Stimulated activated CD4-positive, alpha-beta T cell treated with anti-CD3 and anti-CD28 coated beads, Interleukin-15, amount 100 ng/mL, for 24 hours (primary cell): ENCODE measurements around the gene EFHC1.

ENCODE experiments used
- DNase-seq: peaks from one replicate; pipeline ENCODE4 v3.0.0-alpha.2; 2020

EFHC1 gene

DNA sequence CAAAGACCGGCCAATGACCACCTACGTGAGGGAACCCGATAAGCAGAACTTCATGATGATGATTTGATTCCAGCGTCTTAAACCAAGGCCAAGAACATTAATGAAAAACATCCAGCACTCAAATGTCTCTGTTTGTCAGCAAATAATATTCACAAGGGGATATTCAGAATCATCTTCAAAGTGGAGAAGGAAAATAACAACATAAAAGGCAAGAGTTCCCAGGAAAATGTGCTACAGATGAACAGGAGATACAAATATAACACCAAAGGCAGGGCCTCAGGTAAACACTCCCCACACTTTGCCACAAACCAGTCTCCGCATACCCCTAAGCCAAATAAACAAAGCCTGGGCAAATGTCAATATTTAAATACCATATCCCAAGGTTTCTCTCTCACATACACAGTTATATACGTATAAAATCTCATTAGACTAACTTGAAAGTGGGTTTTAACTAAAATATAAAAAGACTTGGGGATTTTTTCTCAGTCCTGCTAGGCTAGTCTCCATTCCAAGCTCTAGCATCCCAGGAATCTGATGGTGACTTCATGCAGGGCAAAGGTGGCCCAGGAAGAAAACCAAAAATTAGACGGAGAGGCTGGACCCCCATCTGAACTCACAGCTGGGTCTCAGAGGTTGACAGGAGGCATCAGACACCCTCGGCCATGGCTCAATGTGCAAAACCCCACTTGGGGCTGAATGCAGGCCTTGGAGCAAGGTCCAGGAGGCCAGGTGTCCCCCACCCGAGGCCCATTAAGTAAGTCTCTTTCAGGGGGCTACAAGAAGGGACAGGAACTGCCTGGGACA is 124.7 kb downstream of the EFHC1 start:
- no peak for DNase-seq

DNA sequence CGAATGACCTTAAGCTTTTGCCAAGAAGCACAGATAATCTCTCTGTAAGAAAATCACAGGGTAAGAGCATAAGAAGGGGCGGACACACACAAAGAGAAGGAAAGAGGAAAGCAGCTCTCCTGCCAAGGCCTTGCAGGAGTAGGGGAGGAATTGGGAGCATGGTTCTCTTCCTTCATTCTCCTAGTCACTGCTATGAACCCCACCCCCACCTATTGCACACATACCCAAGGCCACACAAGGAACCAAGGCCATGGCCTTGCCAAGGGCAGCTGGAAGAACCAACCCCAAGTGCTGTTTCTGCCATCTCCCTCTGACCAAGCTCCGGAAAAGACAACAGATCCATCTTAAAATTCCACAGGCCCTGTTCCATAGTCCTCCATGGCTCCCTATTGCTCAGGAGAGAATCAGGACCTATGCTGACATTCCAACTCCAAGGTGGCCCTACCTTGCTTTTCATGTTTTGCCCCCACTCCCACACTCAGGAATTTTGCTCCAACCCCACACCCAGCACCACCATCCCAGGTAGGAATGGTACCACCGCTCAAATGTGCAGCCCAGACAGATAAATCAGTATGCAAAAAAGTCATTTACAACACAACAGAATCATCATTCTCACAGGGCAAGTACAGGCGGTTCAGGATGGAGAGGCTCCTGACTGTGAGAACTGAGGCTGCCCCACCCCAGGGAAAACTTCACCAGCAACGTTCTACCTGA is 125.4 kb downstream of the EFHC1 start:
- no peak for DNase-seq

DNA sequence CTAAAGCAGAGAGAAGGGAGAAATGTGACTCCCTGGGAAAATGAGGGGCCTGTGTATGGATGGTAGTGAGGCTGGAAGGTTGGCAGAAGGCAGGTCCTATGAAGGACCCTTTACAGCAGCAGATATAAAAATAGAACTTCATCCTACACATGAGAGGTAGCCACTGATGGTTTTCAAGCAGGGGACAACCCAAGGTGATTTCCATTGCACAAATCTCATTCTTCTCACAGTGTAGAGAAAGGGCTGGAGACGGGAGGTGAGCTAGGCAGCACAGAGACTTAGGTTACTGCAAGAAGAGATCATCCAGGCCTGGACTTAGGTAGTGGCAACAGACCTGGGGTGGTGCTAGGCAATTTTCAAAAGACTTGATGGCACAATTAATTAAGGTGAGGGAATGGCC is 126.0 kb downstream of the EFHC1 start:
- no peak for DNase-seq

DNA sequence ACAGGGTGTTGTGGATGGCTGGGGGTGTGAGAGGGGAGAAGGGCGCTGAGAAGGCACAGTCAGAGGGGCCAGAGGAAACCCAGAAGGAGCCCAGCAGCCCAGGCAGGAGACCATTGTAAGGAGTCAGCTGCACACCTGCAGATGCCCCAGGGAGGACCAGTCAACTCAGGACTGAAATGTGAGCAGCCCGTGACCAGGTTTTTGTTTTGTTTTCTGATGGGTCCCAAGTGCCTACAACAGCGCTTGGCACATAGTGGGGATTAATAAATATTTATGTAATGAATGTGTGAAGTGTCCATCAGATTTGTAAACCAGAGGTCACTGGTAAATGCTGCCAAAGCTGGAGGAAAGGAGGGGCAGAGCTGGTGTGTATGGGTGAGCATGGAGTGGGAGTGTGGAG is 126.5 kb downstream of the EFHC1 start:
- DNase-seq: no peak

DNA sequence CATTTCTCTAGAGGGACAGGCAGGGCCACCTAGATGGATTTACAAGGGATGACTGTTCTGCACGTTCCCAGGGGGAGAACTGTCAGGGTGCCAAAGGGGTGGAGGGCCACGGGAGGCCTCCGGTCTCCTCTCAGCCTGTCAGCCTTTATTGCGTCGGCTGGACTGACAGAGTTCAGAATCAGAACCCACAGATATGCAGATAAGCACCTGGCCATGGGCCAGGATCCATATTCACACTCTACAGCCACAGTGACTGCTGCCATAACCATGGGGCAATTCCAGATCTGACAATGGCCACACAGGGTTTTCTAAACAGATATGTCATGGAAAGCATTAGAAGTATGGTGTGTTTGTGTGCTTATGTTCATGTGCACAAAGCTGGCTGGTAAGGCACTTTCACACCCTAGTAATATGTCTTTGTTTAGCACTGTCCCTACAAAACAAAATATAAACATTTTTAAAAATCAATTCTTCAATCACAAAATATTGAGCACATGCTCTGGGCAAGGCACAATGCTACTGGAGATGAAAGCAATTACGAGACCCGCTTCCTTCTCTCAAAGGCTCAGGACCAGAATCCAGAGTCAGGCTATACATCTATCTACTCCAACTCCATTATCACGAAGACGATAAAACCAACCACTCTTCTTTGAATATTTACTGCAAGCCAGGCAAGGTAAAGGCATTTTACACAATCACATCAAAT is 127.7 kb downstream of the EFHC1 start:
- no peak for DNase-seq

DNA sequence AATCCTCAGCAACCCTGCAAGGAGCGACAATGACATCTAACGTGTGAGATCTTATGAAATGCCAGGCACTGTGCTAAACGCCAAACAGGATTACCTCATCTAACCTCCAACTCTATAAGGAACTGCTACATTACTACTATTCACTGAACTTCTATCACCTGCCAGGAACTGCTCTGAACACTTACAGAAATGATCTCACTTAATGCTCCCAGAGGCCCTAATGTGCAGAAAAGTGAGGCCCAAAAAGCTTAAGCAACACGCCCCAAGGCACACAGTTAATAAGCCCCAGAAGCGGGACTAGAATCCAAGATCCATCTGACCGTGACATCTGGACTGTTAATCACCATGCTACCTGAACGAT is 128.2 kb downstream of the EFHC1 start:
- DNase-seq: no peak

DNA sequence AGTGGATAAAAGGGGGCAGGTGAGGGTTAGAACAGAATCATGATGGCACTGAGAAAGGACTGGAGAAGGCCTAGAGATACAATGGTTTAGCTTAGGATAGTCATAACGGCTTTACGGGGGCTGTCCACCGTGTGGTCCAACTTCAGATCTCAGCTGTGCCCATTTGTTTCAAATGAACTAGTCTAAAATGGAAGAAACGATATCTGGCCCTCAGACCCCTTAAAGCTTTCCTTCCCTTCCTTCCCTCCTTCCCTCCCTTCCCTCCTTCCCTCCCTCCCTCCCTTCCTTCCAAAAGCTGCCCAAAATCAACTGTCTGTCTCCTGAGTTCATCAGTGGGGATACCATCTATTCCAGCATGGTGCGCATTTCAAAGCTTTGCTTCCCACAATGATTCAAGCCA is 128.9 kb downstream of the EFHC1 start:
- DNase-seq: no peak

DNA sequence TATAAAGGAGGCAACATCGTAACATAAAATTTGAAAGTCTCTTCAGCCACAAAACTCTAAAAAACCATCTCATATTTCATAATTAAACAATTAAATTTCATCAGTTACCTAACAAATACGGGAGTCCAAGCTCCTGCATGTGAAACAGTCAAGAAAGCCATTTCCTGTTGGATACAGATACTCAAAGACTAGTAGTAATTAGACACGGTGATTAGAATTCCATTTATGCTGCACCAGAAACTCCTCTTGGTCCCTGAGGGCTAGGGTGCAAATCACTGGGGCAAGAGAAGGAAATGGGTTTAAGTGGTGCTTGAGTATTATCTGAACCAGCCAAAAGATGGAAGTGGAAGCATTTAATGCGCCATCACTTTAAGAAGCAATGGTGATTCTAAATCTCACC is 129.3 kb downstream of the EFHC1 start:
- DNase-seq: no peak

DNA sequence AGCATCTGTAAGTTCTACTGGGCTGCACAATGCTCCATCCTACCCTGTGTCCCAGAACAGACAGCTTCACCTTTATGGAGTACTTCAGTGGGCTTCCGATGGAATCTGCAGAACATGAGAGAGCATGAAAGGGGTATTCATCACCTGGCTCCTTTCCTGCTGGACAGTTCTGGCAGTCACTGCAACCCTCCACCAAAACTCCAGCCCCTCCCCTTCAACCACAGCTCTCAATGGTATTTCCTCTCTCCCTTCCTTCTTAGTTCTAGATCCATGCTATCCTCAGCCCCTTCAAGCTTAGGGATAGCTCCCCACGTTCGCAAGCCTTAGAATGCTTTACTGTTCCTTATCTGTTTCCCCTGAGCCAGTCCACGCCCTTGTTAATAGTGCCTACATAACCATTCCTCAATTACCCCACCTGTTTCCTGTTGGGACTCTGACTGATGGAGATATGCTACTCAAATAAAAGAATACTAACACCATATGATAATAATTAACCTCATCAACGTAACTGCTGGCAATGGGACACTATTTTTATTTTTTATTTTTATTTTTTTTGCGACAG is 130.0 kb downstream of the EFHC1 start:
- no peak for DNase-seq

DNA sequence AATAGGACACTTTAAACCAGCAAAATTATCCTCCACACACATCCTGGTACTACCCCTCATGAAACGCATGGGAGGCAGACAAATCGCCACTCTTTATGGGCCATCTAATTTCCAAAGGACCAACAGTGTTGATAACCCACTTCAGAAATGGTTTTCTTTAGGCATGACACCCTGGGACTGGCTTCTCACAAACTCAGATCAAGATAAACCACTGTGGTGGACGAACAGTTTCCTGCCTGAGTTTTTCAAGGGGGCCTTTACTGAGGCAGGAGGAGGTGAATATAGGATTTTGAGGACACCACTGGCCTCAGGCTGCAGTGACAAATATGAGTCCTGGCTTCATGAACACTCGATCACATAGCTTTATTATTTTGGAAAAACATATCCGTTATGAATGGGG is 130.7 kb downstream of the EFHC1 start:
- DNase-seq: no peak

DNA sequence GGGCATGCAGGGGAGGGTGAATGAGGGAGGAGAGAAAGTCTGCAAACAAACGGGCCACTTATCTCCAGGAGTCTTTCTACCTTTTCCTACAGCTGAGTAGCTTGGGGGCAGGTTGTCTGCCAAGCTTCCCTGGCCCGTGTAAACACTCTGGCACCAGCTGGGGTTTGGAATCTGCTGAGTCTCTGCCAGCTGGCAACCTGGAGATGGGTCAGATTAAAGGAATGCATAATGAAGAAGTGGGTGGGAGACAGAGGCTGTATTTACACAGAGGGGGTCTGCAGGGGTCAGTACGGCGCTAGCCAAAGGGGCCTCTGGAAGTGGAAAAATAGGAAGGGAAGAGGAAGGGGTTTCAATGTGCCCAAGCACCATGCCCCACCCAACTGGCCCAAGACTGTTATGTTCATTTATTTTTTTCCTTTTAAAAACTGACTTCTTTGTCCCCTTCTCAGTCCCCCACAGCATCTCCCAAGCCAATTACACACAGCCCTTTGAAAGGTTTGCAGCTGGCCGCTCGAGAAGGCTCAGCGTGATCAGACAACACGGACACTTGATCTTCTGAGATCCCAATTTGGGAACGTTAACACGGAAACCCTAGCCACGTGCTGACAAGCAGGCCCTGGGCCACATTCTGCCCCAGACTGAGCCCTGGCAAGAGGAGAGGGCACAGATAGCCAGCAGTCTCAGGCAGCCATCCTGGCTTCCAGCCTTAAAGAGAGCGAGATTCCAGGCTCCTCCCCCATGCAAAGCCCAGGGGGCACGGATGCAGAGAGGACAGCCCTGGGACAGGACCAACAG is 131.5 kb downstream of the EFHC1 start:
- no peak for DNase-seq

DNA sequence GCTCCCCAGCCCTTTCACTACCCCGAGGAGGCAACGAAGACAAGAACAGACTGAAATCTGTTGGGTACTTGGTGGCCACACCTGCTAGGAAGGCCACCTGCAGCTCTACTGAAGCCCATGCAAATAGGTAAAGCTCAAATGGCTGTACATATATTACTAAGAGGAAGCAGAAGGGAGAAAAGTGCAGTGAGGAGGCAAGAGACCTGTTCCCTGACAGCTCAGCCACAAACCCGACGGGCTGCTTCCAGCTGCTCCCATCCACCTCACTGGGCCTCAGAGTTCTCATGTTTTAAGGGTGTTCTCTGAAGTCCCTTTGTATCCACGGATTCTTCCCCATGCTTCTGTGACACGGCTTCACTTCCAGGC is 132.1 kb downstream of the EFHC1 start:
- no peak for DNase-seq

DNA sequence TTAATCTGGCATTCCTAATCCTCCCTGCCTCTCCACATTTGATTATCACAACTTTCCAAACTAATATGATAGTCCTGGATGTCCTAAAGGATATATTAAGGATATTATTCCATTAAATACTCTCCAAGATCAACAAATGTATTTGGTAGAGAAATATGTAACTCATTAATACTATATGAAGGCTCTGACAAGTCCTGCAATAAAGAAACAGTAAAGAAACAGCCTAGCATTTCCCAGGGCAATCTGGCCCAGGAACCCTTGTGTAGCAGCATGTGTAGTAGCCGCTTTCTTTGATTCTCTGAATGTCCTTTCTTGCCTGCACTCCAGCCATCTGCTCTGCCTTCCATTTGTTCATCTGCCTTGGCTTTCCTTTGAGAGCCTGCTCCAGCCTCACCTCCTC is 133.0 kb downstream of the EFHC1 start:
- no peak for DNase-seq

DNA sequence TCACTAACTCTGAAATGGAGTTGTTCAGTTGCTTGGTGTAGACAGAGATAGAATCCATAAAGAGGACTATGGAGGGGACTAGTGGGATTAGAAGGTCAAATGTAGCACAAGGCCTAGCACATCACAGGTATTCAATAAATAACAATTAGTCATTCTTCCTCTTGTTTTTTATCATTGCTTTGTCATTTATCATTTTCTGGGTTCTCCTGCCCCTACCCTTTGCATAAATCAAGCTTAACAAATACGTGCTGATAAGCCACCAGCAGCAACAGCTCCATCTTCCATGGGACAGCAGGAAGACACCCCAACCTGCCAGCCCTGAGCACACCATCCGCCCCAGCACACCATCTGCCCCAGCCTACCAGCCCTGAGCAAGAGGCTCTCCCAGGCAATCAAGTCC is 133.6 kb downstream of the EFHC1 start:
- no peak for DNase-seq

DNA sequence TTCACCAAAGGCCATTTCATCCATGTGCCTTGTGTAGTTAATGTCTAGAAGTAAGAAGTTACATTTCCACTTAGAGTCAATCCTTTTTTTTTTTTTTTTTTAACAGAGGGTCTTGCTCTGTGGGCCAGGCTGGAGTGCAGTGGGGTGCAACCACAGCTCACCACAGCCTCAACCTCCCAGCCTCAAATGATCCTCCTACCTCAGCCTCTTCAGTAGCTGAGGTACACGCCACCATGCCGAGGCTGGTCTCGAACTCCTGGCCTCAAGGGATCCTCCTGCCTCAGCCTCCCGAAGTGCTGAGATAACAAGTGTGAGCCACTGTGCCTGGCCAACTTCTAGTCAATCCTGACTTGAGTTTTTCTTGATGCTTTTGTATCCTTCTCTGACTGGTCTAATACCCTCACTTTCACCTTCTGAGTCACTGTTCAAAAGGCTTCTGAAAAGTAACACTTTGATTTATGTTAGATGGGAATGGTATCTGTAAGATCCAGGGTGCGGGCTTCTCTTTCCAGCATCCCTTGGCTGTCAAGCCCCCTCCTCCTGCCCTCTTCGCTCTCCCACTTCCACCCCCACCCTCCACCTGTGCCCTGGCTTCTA is 134.6 kb downstream of the EFHC1 start:
- no peak for DNase-seq

DNA sequence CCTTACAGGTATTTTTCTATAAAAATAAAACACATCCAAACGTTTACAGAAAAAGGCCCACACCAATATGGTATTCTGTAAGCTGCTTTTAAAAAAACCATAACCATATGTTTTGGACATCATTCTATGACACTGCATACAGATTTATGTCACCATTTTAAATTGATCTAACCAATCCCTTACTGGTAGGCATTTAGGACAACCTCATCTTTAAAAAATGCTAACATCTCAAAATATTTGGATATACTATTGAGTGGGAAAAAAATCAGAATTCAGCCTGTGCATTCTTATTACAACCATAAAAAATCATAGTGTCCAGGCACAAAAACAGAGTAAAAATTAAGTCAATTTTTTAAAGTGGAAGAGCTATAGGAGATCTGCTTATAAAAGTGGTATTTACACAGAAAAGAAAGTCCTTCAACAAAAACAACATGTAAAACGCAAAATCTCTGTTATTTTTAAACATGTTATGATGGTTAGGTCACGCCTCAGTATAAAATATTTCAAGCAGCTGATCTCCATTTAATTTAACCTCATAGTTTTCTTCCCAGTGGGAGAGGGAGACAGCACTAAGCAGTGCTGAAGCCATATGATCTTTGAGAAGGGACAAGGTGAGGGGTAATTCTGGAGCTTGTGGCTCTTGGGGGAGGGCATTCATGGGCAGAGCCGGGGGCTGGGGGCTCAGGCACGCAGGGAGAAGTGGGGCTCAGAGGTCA is 135.5 kb downstream of the EFHC1 start:
- no peak for DNase-seq

DNA sequence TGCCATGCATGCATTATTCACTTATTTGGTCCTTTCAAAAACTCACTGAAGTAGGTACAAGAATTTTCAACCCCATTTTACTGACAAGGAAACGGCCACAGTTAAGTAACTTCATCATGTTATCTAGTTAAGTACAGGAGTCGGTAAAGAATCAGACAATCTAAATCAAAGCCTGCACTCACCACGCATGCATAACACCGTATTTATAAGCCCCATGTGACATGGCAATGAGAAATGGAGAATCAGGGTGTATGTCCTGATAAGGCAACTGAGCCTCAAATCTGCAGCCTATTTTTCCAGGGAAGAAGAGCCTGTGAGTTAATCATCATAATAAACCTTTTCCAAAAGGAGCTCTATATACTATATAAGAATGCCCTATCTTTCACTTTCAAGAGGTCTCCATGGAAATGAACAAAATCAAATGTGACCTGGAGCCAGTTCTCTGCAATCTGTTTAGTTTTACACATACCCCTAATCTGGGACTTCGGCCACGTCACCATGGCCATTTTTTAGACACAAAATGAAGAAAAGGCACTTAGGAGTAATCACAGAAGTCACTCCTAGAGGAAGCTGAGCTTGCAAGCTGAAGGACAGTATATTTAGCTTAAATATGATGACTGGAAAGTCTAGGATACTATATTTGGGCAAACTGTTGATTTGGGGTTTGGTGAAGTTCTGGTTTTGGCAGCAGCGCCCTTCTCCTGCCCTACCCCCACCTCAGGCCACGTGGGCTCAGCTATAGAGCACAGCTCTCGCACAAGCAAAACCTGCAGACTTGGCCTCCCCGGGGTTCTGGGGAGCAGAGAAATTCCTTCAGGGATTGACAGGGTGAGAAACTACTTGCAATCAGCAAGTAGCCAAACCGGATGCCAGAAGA is 137.5 kb downstream of the EFHC1 start:
- DNase-seq: no peak

DNA sequence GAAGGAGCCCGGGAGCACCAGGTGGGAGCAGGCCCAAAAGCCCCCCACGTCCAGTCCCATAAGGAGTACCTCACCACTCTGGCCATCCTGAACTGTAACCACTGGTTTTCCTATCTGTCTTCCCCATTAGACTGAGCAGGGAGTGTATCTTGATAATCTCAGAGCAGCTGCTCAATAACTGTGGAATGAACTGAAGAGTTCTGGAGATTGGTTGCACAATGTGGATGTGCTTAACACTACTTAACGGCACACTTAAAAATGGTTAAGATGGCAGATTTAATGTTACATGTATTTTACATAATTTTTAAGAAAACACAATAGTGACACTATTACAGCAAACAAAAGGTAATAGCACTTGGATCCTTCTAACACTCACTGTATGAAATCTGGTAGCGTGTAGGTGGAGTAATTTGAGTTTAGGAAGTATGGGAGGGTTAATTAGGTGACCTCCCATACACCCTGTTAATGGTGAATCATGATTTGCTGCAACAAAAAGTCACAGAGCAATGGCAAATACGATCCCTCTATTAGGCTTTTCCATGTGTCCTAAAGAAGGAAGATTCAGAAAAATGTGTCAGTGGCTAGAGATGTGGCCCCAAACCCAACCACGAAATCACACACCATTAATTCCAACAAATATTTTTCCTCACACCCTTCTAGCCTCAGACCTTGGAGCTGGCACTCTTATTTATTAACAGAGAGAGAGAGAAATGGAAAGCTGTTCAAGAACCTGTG is 138.3 kb downstream of the EFHC1 start:
- DNase-seq: no peak

DNA sequence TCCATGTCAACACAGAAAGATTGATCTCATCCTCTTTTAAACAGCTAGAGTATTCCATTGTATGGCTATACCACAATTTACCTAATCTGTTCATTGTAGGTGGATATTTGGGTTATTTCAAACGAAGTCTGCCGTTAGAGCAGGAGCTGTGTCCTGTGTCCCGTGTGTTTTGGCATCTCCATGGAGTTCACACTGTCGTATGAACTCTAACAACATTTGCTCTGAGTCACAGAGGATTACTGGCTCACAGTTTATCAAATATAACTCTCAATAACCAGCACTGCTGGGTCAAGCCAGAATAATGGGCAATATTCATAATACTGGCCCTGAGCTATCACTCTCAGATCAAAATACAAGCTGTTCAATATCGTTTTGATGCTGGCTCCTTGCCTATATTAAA is 140.3 kb downstream of the EFHC1 start:
- DNase-seq: no peak

DNA sequence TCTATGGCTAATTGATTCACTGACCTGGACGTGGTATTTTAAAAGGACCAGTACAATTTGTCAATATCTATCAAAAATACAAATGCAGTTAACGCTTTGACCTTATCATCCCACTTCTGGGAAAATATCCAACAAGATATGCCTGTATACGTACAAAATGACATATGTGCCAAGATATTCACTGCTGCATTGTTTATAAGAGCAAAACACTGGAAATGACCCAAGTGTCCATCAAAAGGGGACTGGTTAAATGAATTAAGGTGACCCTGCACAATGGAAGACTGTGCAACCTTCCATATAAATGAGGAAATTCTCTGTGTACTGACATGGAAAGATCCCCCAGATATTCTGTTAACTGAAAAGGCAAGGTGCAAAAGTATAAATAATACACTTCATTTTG is 142.8 kb downstream of the EFHC1 start:
- DNase-seq: no peak
